Measurements from ENCODE around the gene ACAT2.
"Not testable (repeated sequence)": the region's sequence is repeated elsewhere in the genome, so short reads cannot be mapped to it uniquely, and the experiment has no call there.

Gene ACAT2

DNA sequence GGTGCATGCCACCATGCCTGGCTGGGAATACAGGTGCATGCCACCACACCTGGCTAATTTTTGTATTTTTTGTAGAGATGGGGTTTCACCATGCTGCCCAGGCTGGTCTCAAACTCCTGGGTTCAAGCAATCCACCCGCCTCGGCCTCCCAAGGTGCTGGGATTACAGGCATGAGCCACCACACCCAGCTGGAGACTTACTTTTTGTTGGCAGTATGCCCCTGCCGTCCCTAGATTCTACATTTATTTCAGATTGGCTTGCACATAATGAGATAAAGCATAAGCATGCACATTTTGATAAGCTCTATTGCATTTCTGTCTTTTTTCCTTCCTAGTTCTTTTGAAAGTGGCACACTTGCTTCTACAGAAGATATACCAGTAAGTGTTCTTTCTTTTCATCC, 54.9 kb downstream of the ACAT2 start:
- not testable (repeated sequence) for DNase-seq

GRCh38 chr6:159817951-159818739, 56.3 kb downstream of the ACAT2 start:
- DNase-seq: no peak

DNA sequence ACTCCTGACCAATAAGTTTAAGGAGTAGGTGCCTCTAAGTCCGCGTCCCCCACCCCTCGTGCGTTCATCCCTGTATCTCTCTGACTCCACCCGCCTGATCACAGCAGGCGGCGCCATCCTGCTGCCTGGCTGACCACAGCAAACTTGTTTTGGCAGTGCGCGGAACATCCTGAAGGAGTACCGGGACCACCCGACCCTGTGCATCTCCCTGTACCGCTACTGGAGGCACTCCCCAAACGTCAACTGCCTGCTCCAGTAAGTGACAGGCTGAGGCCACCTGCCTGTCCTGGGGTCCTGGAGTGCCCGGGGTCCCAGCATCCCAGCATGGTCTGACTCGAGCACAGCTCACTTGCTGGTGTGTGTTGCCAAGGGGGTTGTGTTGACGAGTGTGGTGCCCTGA, 57.3 kb downstream of the ACAT2 start:
- no peak for DNase-seq

GRCh38 chr6:159819932-159820640, 58.2 kb downstream of the ACAT2 start:
- no peak for DNase-seq

DNA sequence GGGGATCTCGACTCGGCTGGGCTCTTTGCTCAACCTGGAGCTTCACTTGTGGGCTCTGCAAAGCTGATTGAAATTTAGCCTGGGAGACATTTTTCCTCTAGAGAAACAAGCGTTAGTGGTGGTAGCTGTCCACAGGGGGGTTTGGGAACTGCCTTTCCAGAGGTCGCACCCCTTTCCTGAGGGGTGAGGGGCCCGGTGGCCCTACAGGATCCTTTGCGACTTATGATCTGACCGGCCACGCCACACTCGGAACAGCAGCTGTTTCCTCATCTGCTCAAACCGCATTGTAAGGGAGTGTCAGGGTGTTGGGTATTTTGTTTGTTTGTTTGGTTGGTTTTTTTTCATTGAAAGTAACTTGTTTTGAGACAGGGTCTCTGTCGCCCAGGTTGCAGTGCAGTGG, 59.3 kb downstream of the ACAT2 start:
- DNase-seq: no peak

GRCh38 chr6:159821726-159822125, 59.9 kb downstream of the ACAT2 start:
- no peak for DNase-seq

GRCh38 chr6:159823953-159824352, 62.1 kb downstream of the ACAT2 start:
- DNase-seq: no peak

DNA sequence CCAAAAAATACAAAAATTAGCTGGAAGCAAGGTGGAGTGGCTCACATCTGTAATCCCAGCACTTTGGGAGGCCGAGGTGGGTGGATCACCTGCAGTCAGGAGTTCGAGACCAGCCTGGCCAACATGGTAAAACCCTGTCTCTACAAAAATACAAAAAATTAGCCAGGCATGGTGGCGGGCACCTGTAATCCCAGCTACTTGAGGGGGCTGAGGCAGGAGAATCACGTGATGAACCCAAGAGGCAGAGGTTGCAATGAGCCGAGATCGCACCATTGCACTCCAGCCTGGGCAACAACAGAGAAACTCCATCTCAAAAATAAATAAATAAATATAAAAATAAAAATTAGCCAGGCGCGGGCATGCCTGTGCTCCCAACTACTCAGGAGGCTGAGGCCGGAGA, 62.8 kb downstream of the ACAT2 start:
- not testable (repeated sequence) for DNase-seq

- DNase-seq: no peak
Observed at GRCh38 chr6:159826004-159826403, 64.2 kb downstream of the ACAT2 start.

DNA sequence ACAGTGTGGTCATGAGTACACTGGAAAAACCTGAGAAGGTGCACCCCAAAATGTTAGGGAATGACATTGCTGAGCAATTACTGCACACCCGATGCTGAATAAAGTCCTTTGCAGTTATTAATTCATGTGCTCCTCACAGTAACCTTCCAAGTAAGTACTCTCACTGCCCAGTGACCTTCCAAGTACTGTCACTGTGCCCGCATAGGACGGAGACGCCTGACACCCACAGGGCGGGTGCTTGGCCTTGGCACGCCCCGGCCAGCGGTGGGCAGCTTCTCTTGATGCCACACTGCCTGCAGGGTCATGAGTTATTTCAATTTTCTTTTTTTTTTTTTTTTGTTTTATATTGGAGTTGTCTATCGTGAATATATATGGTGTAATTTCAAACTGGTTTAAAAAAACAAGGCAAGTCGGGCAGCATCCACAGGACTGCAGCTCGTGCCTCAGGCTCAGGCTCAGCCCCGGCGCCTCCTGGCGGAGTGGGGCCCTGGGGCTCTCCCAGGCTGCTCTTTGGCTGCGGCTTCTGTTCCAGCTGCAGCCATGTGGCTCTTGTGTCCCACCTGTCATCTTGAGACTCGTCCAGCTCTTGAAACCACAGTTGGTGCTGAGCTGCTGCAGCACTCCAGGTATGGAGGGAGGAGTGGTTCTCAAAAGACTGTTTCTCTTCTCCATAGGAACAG, 65.3 kb downstream of the ACAT2 start:
- DNase-seq: no peak

DNA sequence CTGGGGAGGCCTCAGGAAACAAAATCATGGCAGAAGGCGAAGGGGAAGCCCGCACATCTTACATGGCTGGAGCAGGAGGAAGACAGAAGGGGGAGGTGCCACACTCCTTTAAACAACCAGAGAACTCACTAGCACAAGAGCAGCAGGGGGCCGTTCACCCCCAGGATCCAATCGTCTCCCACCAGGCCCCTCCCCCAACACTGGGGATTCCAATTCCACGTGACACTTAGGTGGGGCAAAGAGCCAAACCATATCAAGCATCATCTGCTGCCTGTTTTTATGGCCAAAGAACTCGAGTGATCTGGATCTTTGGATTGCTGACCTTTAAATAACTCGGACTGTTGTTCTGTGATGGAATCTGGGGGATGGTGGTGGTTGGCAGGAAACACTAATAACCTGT, 66.2 kb downstream of the ACAT2 start:
- no peak for DNase-seq

All from activated T-cell treated with anti-CD3 and anti-CD28 coated beads for 4 hours (primary cell).